ENCODE results near the gene TXNRD1. TPM values are rescaled to one million over a fixed set of nuclear protein-coding genes. Genes with fewer than 3 reads are reported as not detected.
A peak's percentile ranks its signal among the peaks of the same experiment; 100 is the strongest.

Gene TXNRD1
- total and polyA plus RNA-seq, 9 donors: 45.0 to 157 (median 77.4) TPM

DNA sequence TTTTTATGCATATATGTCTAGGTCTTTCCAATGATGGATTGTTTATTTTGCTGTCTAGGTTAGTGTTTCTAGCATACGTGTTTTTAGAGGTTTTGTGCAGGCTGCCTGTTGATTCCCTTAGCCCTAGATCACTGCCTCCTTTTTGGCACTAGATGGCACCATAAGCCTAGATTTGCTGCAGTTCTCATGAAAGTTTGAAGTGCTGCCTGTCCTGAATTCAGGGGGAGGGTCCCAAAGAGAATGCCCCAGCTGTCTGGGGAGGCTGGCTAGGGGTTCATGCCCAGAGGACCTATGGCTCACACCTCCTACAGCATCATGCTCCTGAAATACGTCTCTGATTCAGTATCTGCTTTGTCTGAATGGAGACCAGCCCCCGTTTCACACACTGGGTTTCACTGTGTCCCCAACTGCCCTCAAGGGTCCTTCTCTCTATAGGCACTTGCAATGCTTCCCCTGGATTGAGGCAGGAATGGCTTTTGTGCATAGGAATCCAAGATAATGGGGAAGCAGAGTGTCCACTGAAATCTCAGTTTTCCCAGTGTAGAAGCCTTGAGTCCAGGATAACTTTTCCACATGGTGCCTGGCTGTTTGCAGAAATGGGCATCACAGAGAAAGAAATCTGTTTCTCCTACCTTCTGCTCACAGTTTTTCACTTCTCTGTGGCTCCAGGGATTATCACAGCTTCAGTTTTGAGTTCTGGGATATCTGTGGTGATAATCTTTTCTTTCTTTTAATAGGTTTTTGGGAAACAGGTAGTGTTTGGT lies 14.2 kb upstream of the TXNRD1 start:
- no peaks in the 10 kb centered on the region for H3K9me3 ChIP-seq
- no peaks in the 10 kb centered on the region for H3K27me3 ChIP-seq
- TF ChIP-seq, protein P1, sequence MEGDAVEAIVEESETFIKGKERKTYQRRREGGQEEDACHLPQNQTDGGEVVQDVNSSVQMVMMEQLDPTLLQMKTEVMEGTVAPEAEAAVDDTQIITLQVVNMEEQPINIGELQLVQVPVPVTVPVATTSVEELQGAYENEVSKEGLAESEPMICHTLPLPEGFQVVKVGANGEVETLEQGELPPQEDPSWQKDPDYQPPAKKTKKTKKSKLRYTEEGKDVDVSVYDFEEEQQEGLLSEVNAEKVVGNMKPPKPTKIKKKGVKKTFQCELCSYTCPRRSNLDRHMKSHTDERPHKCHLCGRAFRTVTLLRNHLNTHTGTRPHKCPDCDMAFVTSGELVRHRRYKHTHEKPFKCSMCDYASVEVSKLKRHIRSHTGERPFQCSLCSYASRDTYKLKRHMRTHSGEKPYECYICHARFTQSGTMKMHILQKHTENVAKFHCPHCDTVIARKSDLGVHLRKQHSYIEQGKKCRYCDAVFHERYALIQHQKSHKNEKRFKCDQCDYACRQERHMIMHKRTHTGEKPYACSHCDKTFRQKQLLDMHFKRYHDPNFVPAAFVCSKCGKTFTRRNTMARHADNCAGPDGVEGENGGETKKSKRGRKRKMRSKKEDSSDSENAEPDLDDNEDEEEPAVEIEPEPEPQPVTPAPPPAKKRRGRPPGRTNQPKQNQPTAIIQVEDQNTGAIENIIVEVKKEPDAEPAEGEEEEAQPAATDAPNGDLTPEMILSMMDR (IDR thresholded peaks at IDR 0.05): peak; percentile 22 to 82 (median 67)
- TF ChIP-seq EP300 (IDR thresholded peaks at IDR 0.05): no peak
- no peak overlapping the region for H3K4me3 ChIP-seq
- H3K4me1 ChIP-seq (ENCODE audit: insufficient read depth): no peaks in the 10 kb centered on the region
- H3K36me3 ChIP-seq: no peaks in the 10 kb centered on the region
- 23 to 29% (median 27%) methylated on average over 3 of the region's 3 CpGs for WGBS, 3 donors
- no peak overlapping the region for H3K27ac ChIP-seq
- intact Hi-C loops (cut with DNase I): loop anchor here in 3 of 4 donors (5.0 to 10.0 kb wide), 3 partner anchors 153 to 671 kb away; no protein-coding TSS in a partner anchor
- peak in 3 of 5 donors; percentile 33 to 61 (median 34) for DNase-seq

- WGBS, 3 donors: 69 to 88% (median 85%) methylated on average over 19 of the region's 19 CpGs
- no peak for DNase-seq
- TF ChIP-seq EP300 (IDR thresholded peaks at IDR 0.05) (no peak), POLR2A (IDR thresholded peaks at IDR 0.05) (no peak)
- TF ChIP-seq, protein P1 (IDR thresholded peaks at IDR 0.05): no peak
- H3K9me3 ChIP-seq: no peaks in the 10 kb centered on the region
- intact Hi-C loops (cut with DNase I): loop anchor here in 3 of 4 donors (5.0 to 10.0 kb wide), 3 partner anchors 150 to 667 kb away; no protein-coding TSS in a partner anchor
- H3K27me3 ChIP-seq: no peaks in the 10 kb centered on the region
- no peak overlapping the region for H3K27ac ChIP-seq
- H3K36me3 ChIP-seq: no peaks in the 10 kb centered on the region
- no peaks in the 10 kb centered on the region for H3K4me1 ChIP-seq (ENCODE audit: insufficient read depth)
- H3K4me3 ChIP-seq: no peak overlapping the region
These were observed 10.7 kb upstream of the TXNRD1 start for GRCh38 chr12:104204690-104205480.

GRCh38 chr12:104207416-104208205 lies 8.0 kb upstream of the TXNRD1 start:
- intact Hi-C loops (cut with DNase I): loop anchor here in 1 of 4 donors (10.0 kb wide), 1 partner anchor 147 kb away; no protein-coding TSS in a partner anchor
- no peak for DNase-seq
- H3K4me3 ChIP-seq: no peak overlapping the region
- no peaks in the 10 kb centered on the region for H3K36me3 ChIP-seq
- no peaks in the 10 kb centered on the region for H3K9me3 ChIP-seq
- no peak overlapping the region for H3K27ac ChIP-seq
- TF ChIP-seq EP300 (IDR thresholded peaks at IDR 0.05): no peak
- no peak for TF ChIP-seq POLR2A (IDR thresholded peaks at IDR 0.05)
- TF ChIP-seq, protein P1 (IDR thresholded peaks at IDR 0.05): no peak
- no peaks in the 10 kb centered on the region for H3K27me3 ChIP-seq
- WGBS, 3 donors: 87 to 93% (median 89%) methylated on average over 8 of the region's 8 CpGs
- H3K4me1 ChIP-seq (ENCODE audit: insufficient read depth): no peaks in the 10 kb centered on the region

DNA sequence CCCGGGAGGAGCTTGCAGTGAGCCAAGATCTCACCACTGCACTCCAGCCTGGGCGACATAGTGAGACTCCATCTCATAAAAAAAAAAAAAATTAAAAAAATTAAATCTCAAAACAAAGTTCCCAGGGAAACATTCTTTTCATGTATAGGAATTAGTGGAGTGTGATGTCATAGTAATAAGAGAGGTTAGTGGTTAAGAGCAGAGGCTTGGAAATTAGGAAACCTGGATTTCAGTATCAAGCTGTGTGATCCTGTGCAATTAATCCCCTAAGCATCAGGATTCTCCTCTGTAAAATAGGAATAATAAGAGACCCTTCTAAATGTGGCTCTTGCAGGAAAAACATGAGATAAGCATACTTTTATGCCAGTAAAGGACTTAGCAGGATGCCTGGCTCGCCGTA lies 3.1 kb upstream of the TXNRD1 start:
- peaks cover 2% of the 10 kb centered on the region for H3K4me1 ChIP-seq (ENCODE audit: insufficient read depth)
- 85 to 94% (median 87%) methylated on average over 4 of the region's 4 CpGs for WGBS, 3 donors
- H3K36me3 ChIP-seq: no peaks in the 10 kb centered on the region
- no peak for TF ChIP-seq EP300 (IDR thresholded peaks at IDR 0.05)
- no peaks in the 10 kb centered on the region for H3K27me3 ChIP-seq
- H3K27ac ChIP-seq: no peak overlapping the region
- DNase-seq: no peak
- intact Hi-C loops (cut with DNase I): no loop called here
- H3K9me3 ChIP-seq: no peaks in the 10 kb centered on the region
- H3K4me3 ChIP-seq: no peak overlapping the region

Measured in ovary (tissue), 9 donors.